HepG2 (cell line): ENCODE results near the gene SLC15A1. TPM values are rescaled to one million over a fixed set of nuclear protein-coding genes. Genes with fewer than 3 reads are reported as not detected.
A peak's percentile ranks its signal among the peaks of the same experiment; 100 is the strongest.

Source experiments
- ATAC-seq: fragments of 200-7000 bp; cut with Tn5 transposase; 3 replicates; pipeline ENCODE4 v1.9.1; 2020; ENCODE audit warnings: mild to moderate bottlenecking, moderate library complexity
- BruUV-seq: library from RNA; stranded (reverse); fragments of 400-500 nt; replicated peaks from 2 replicates; lab custom pipeline; 2021; lab: Mats Ljungman, UMichigan
- CTCF ChIA-PET: fragments of 300-600 bp; formaldehyde crosslinking; extraction: SDS; loops from one replicate; lab custom pipeline; 2021; ENCODE audit warnings: low total read pairs, inconsistent platforms, low intra/inter-chr PET ratio; lab: Yijun Ruan, JAX
- POLR2A ChIA-PET: fragments of 350-600 bp; sonication (Branson Sonifier 250); formaldehyde crosslinking; loops from one replicate; lab custom pipeline; 2020; ENCODE audit warnings: antibody characterized with exemption, inconsistent platforms; lab: Yijun Ruan, JAX
- DNase-seq: peaks from one replicate; pipeline ENCODE4 v3.0.0-alpha.2; 2015; ENCODE audit warnings: low spot score
- FAIRE-seq: peaks from 3 replicates; lab custom pipeline; 2011; peaks lifted over from hg19 to GRCh38; lab: Jason Lieb, UNC
- H2AFZ ChIP-seq: one replicate; pipeline ENCODE4 v1.6.1; 2011; ENCODE audit warnings: low read length, inconsistent platforms
- H3K27ac ChIP-seq: fragments of 300-600 bp; 3 replicates; pipeline ENCODE4 v1.8.0; 2011; ENCODE audit warnings: mixed run types, mild to moderate bottlenecking, mixed read lengths, low read length, inconsistent platforms; ENCODE audit not compliant: insufficient read depth; ENCODE audit errors: extremely low read length
- H3K27me3 ChIP-seq, 2 experiments: fragments of 200-600 bp in 1 of 2; 2 replicates in 1 of 2; 3 replicates in 1 of 2; pipeline versions ENCODE4 v1.6.0 to v1.8.0; 2011; ENCODE audit warnings: low read length in 2 of 2, mild to moderate bottlenecking in 2 of 2, moderate library complexity in 2 of 2, inconsistent platforms in 1 of 2; ENCODE audit not compliant: insufficient read depth in 2 of 2, control insufficient read depth in 1 of 2
- H3K36me3 ChIP-seq, 2 experiments: fragments of 200-600 bp in 1 of 2; replicated peaks in 1 of 2; 2 replicates in 1 of 2; 3 replicates in 1 of 2; pipeline versions ENCODE4 v1.5.1 to v1.8.0; 2011; ENCODE audit warnings: low read length in 2 of 2, inconsistent platforms in 1 of 2; ENCODE audit not compliant: insufficient read depth in 2 of 2, control insufficient read depth in 1 of 2
- H3K4me1 ChIP-seq: 2 replicates; pipeline ENCODE4 v1.5.1; 2012; ENCODE audit warnings: low read length, inconsistent platforms; ENCODE audit not compliant: insufficient read depth
- H3K4me2 ChIP-seq: 2 replicates; pipeline ENCODE4 v1.6.0; 2011; ENCODE audit warnings: low read depth, low read length, inconsistent platforms
- H3K4me3 ChIP-seq, 3 experiments: fragments of 200-600 bp in 1 of 3; sonication (generic), shearing (Covaris generic) in 1 of 3; replicated peaks in 1 of 3; 2 replicates each; pipeline ENCODE4 v1.5.1; 2011 to 2016; ENCODE audit warnings: low read length in 3 of 3, inconsistent platforms in 2 of 3, low read depth in 2 of 3, mild to moderate bottlenecking in 2 of 3, control low read depth in 1 of 3, mixed read lengths in 1 of 3; ENCODE audit not compliant: insufficient read depth in 1 of 3
- H3K79me2 ChIP-seq: one replicate; pipeline ENCODE4 v1.6.1; 2011; ENCODE audit warnings: low read length, inconsistent platforms; ENCODE audit not compliant: insufficient read depth
- H3K9ac ChIP-seq: 2 replicates; pipeline ENCODE4 v1.6.0; 2011; ENCODE audit warnings: mild to moderate bottlenecking, low read depth, low read length, inconsistent platforms; ENCODE audit not compliant: insufficient read depth
- H3K9me3 ChIP-seq: 2 replicates; pipeline ENCODE4 v1.5.1; 2012; ENCODE audit warnings: mild to moderate bottlenecking, low read length
- H4K20me1 ChIP-seq: 2 replicates; pipeline ENCODE4 v1.6.0; 2011; ENCODE audit warnings: inconsistent platforms, mild to moderate bottlenecking, low read length, moderate library complexity; ENCODE audit not compliant: insufficient read depth
- ETV5 ChIP-seq: IDR thresholded peaks from 2 replicates; pipeline ENCODE4 v1.6.1; 2018; ENCODE audit warnings: missing biosample characterization, missing genetic modification reagents, inconsistent platforms, borderline replicate concordance
- FOSL2 ChIP-seq: sonication (generic); formaldehyde crosslinking; IDR thresholded peaks from 2 replicates; pipeline ENCODE4 v1.4.0; 2020; ENCODE audit warnings: missing genetic modification reagents
- GLMP ChIP-seq: sonication (generic); formaldehyde crosslinking; IDR thresholded peaks from 2 replicates; pipeline ENCODE4 v1.9.0; 2021; ENCODE audit warnings: missing genetic modification reagents, mild to moderate bottlenecking, borderline replicate concordance
- PLRG1 ChIP-seq: fragments of 450-650 bp; conservative IDR thresholded peaks from 2 replicates; pipeline ENCODE4 v1.6.1; 2016
- SAP130 ChIP-seq: IDR thresholded peaks from 2 replicates; pipeline ENCODE4 v1.6.1; 2016; ENCODE audit warnings: low read depth
- SIX4 ChIP-seq: sonication (generic); formaldehyde crosslinking; IDR thresholded peaks from 2 replicates; pipeline ENCODE4 v1.4.0; 2020; ENCODE audit warnings: missing genetic modification reagents
- SNAI1 ChIP-seq: sonication (generic); formaldehyde crosslinking; IDR thresholded peaks from 2 replicates; pipeline ENCODE4 v1.5.0; 2020; ENCODE audit warnings: mild to moderate bottlenecking, missing genetic modification reagents, borderline replicate concordance
- SP5 ChIP-seq: IDR thresholded peaks from 2 replicates; pipeline ENCODE4 v1.6.1; 2016; ENCODE audit warnings: low read depth, borderline replicate concordance
- XRCC5 ChIP-seq: fragments of 200-400 bp; formaldehyde crosslinking; optimal IDR thresholded peaks from 2 replicates; pipeline ENCODE3; 2017; ENCODE audit warnings: mild to moderate bottlenecking, low read length
- ZBTB34 ChIP-seq: sonication (generic); formaldehyde crosslinking; IDR thresholded peaks from 2 replicates; pipeline ENCODE4 v1.8.0; 2022; ENCODE audit warnings: mild to moderate bottlenecking, missing genetic modification reagents
- ZNF142 ChIP-seq: sonication (generic); formaldehyde crosslinking; IDR thresholded peaks from 2 replicates; pipeline ENCODE4 v1.4.0; 2020; ENCODE audit warnings: missing genetic modification reagents
- ZNF710 ChIP-seq: sonication (generic); formaldehyde crosslinking; IDR thresholded peaks from 2 replicates; pipeline ENCODE4 v1.5.0; 2020; ENCODE audit warnings: mild to moderate bottlenecking, missing genetic modification reagents, borderline replicate concordance
- WGBS: methylation state at CpG from one replicate; pipeline ENCODE4 v1.1.6; 2017; ENCODE audit warnings: low lambda C conversion rate; 5-methylcytosine and 5-hydroxymethylcytosine counted together
- in situ Hi-C: cut with HindIII; loops from 2 replicates; pipeline ENCODE4 v1.10.0; 2017; ENCODE audit warnings: low pct_unique_long_range_greater_than_20kb; ENCODE audit not compliant: extremely low pct_ligation_motif_present
- intact Hi-C: fragments of 100-400 bp; cut with micrococcal nuclease; formaldehyde crosslinking; loops from one replicate; pipeline ENCODE4 v1.10.0; 2022; ENCODE audit not compliant: unreplicated experiment
- polyA plus RNA-seq, 8 experiments: library from polyadenylated mRNA; depleted of rRNA in 3 of 8; stranded (reverse) in 7 of 8; unstranded in 1 of 8; fragments of >200 nt; fragmentation: Illumina TruSeq in 4 of 8; extraction: Trizol in 4 of 8; gene quantifications; 2 replicates each; pipeline versions ENCODE4 v1.2.1 to v1.2.3, GENCODE V29; 2011 to 2016; ENCODE audit warnings: low read depth in 4 of 8, missing spikeins in 1 of 8, mixed read lengths in 1 of 8; ENCODE audit not compliant: insufficient read depth in 1 of 8
- total RNA-seq, 5 experiments: library from RNA; depleted of rRNA; stranded (reverse); fragments of >200 nt; fragmentation: Illumina TruSeq; extraction: Trizol; gene quantifications; 2 replicates each; pipeline ENCODE4 v1.2.3, GENCODE V29; 2016; ENCODE audit warnings: low read depth in 1 of 5

SLC15A1 gene
- total and polyA plus RNA-seq, 2 of the 13 experiments (the other 11 are each of a cell fraction or from before 2014, with no cell fraction given): 0.17 to 0.20 TPM

GRCh38 chr13:98775844-98776598 lies 23.5 kb upstream of the SLC15A1 start (continued):
- peak; percentile 98 for TF ChIP-seq FOSL2 (CRISPR knock-in tag)

GRCh38 chr13:98775386-98775785 lies 22.9 kb upstream of the SLC15A1 start:
- H3K4me3 ChIP-seq: no peak overlapping the region
- intact Hi-C loops: no loop called here
- H3K27ac ChIP-seq: no peak overlapping the region
- BruUV-seq: no TSS peak
- H3K36me3 ChIP-seq: no peaks in the 10 kb centered on the region
- no peak overlapping the region for H2AFZ ChIP-seq
- ChIA-PET CTCF (no interaction called here), POLR2A (interaction anchor here (1.1 kb wide), 1 partner anchor 13 kb away, joined by 4 read pairs; no protein-coding TSS in a partner anchor)
- H3K9ac ChIP-seq: no peak overlapping the region
- H4K20me1 ChIP-seq: no peaks in the 10 kb centered on the region
- H3K4me1 ChIP-seq: peaks cover 33% of the 10 kb centered on the region
- H3K9me3 ChIP-seq: no peaks in the 10 kb centered on the region
- 0 out of 5 replicates have a peak, but pooled peaks cover 0 to 10% of the 10 kb centered on the region in 2 experiments for H3K27me3 ChIP-seq
- in situ Hi-C loops: no loop called here
- FAIRE-seq (no peak), DNase-seq (no peak), ATAC-seq (peak; percentile 19)
- WGBS: 35% methylated on average over 6 of the region's 15 CpGs
- no peaks in the 10 kb centered on the region for H3K79me2 ChIP-seq
- H3K4me2 ChIP-seq: no peak overlapping the region
- TF ChIP-seq XRCC5: no peak
- TF ChIP-seq ZBTB34 (CRISPR knock-in tag): no peak
- no peak for TF ChIP-seq SNAI1 (CRISPR knock-in tag)
- TF ChIP-seq PLRG1: no peak
- TF ChIP-seq SP5 (CRISPR knock-in tag): no peak
- no peak for TF ChIP-seq ETV5
- no peak for TF ChIP-seq ZNF142 (CRISPR knock-in tag)
- no peak for TF ChIP-seq GLMP
- no peak for TF ChIP-seq ZNF710
- no peak for TF ChIP-seq SIX4 (CRISPR knock-in tag)
- no peak for TF ChIP-seq SAP130
